CD4-positive, alpha-beta T cell treated with Interleukin-4 for 1 hour (primary cell): ENCODE measurements around the gene ZBTB46.
"Not testable (repeated sequence)": the region's sequence is repeated elsewhere in the genome, so short reads cannot be mapped to it uniquely, and the experiment has no call there.

Experiments used
- DNase-seq, 2 donors: peaks; one replicate each; pipeline ENCODE4 v3.0.0-alpha.2; 2020 to 2022

The ZBTB46 gene

GRCh38 chr20:63783970-63784369, 47.1 kb downstream of the ZBTB46 start:
- DNase-seq, result no peak

DNA sequence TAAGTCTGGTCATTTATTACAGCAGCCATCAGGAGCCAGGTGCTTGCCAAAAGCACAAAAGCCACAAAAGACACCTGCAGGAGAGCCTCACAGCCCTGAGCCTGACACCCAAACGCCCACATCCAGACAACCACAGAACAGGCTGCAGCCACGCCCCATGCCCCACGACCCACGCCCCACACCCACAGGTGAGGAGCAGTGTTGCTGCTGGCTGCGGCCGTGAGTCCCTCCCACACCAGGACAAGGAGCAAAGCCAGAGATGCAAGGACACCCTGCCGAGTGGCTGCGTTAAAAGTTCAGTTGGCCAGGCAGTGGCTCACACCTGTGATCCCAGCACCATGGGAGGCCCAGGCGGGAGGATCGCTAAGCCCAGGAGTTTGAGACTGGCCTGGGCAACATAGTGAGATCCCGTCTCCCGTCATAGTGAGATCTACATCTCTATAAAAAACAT, 48.5 kb downstream of the ZBTB46 start:
- DNase-seq, result no peak

GRCh38 chr20:63782051-63782471, 49.0 kb downstream of the ZBTB46 start:
- peak; percentile 84 for DNase-seq

DNA sequence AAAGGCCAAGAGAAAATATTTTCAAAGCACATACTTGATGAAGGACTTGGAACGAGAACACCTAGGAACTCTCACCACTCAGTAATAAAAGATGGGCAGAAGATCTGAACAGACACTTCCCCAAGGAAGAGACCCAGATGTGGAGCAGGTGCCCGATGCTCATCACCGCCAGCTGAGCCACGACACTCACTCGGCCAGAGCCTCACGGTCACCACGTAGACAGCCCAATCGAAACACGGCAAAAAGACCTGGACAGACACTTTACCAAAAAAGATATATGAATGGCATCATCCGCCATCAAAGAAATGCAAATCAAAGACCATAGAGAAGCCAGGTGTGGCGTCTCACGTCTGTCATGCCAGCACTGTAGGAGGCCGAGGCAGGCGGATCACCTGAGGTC, 49.9 kb downstream of the ZBTB46 start:
- no peak for DNase-seq

DNA sequence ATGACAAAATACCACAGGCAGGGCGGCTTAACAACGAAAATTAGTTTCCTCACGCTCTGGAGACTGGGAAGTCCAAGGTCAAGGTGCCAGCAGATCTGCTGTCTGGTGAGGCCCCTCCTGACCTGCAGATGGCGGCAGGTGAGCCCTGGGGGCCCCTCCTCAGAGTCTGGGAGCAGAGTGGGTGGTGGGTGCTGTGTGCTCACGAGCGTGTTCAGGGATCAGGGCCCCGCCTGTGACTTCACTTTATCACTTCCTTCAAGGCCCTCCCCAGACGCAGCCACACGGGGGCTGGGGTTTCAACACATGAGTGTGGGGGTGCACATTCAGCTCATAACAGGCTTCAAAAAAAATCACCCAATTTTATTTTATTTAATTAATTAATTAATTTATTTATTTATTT, 52.2 kb downstream of the ZBTB46 start:
- DNase-seq, result no peak

- DNase-seq, result no peak
These were observed 52.9 kb downstream of the ZBTB46 start for GRCh38 chr20:63778034-63778752.

- DNase-seq, result no peak
These were observed 53.5 kb downstream of the ZBTB46 start for GRCh38 chr20:63777614-63778013.

- not testable (repeated sequence) for DNase-seq
These were observed 54.2 kb downstream of the ZBTB46 start for GRCh38 chr20:63776875-63777274.

GRCh38 chr20:63775096-63775978, 55.7 kb downstream of the ZBTB46 start:
- no peak for DNase-seq

GRCh38 chr20:63774306-63774705, 56.8 kb downstream of the ZBTB46 start:
- no peak for DNase-seq

GRCh38 chr20:63773571-63774241, 57.4 kb downstream of the ZBTB46 start:
- DNase-seq, result no peak

GRCh38 chr20:63772781-63773518, 58.1 kb downstream of the ZBTB46 start:
- no peak for DNase-seq

- no peak for DNase-seq
These were observed 59.9 kb downstream of the ZBTB46 start for GRCh38 chr20:63771046-63771707.

- no peak for DNase-seq
These were observed 61.1 kb downstream of the ZBTB46 start for GRCh38 chr20:63769891-63770474.

- no peak for DNase-seq
These were observed 62.2 kb downstream of the ZBTB46 start for GRCh38 chr20:63768591-63769515.

DNA sequence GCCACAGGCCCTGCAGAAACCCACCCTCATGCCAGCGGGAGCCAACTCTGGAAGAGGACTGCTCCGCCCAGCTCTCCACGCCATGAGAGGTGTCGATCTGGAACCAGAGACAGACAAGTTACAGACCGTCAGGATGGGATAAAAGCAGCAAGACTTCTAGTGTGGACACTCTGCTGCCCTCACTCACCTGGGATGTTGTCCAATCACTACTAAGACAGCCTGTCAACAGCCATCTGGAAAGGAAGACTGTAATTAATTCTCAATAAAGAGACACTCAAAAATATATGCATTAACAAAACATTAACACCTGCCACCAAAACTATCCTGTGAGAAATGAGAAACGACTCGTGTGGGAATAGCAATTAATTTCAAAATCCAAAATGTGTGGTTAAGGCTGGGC, 63.2 kb downstream of the ZBTB46 start:
- no peak for DNase-seq

- DNase-seq, result no peak
These were observed 63.6 kb downstream of the ZBTB46 start for GRCh38 chr20:63767456-63767855.

GRCh38 chr20:63766695-63767426, 64.2 kb downstream of the ZBTB46 start:
- no peak for DNase-seq

GRCh38 chr20:63765902-63766301, 65.2 kb downstream of the ZBTB46 start:
- no peak for DNase-seq
